Osteocyte (in vitro differentiated cells): ENCODE measurements around the gene PILRA. TPM values are rescaled to one million over a fixed set of nuclear protein-coding genes. Genes with fewer than 3 reads are reported as not detected.
"Not testable (repeated sequence)": the region's sequence is repeated elsewhere in the genome, so short reads cannot be mapped to it uniquely, and the experiment has no call there.

ENCODE experiments used
- DNase-seq: peaks from one replicate; pipeline ENCODE4 v3.0.0; 2021; ENCODE audit warnings: mixed read lengths; ENCODE audit not compliant: unreplicated experiment; ENCODE audit errors: extremely low spot score
- H3K27ac Mint-ChIP-seq: one replicate; pipeline ENCODE4 v1.8.0; 2021; ENCODE audit warnings: mild to moderate bottlenecking, mixed read lengths; ENCODE audit not compliant: unreplicated experiment
- H3K27me3 Mint-ChIP-seq: one replicate; pipeline ENCODE4 v1.8.0; 2021; ENCODE audit warnings: mixed read lengths; ENCODE audit not compliant: unreplicated experiment
- H3K36me3 Mint-ChIP-seq: one replicate; pipeline ENCODE4 v1.8.0; 2021; ENCODE audit warnings: mixed read lengths; ENCODE audit not compliant: unreplicated experiment
- H3K4me1 Mint-ChIP-seq: one replicate; pipeline ENCODE4 v1.8.0; 2021; ENCODE audit warnings: mixed read lengths; ENCODE audit not compliant: unreplicated experiment
- H3K4me3 Mint-ChIP-seq: one replicate; pipeline ENCODE4 v1.8.0; 2021; ENCODE audit warnings: mild to moderate bottlenecking, moderate library complexity, mixed read lengths; ENCODE audit not compliant: unreplicated experiment
- H3K9me3 Mint-ChIP-seq: one replicate; pipeline ENCODE4 v1.8.0; 2021; ENCODE audit warnings: mixed read lengths; ENCODE audit not compliant: unreplicated experiment
- long read RNA-seq: library from polyadenylated mRNA; unstranded; transcript quantifications from one replicate; pipeline ENCODE4 v2.0.0, GENCODE V29; 2021
- total RNA-seq: library from RNA; stranded (reverse); gene quantifications from 2 replicates; pipeline ENCODE4 v1.2.1, GENCODE V29; 2021
- TF ChIP-seq, protein P1 (sequence below): fragments of 200-600 bp; sonication (generic); IDR thresholded peaks from 2 replicates; pipeline ENCODE4 v1.5.0; 2021; ENCODE audit warnings: antibody characterized with exemption, mild to moderate bottlenecking, moderate library complexity

The PILRA gene
- 1.8 and 2.5 TPM in 2 replicates for total RNA-seq
- long read RNA-seq, partial matches to known transcripts: 0 of 1 reads
- long read RNA-seq, other reads (novel, unspliced or antisense): 0 of 1 reads

DNA sequence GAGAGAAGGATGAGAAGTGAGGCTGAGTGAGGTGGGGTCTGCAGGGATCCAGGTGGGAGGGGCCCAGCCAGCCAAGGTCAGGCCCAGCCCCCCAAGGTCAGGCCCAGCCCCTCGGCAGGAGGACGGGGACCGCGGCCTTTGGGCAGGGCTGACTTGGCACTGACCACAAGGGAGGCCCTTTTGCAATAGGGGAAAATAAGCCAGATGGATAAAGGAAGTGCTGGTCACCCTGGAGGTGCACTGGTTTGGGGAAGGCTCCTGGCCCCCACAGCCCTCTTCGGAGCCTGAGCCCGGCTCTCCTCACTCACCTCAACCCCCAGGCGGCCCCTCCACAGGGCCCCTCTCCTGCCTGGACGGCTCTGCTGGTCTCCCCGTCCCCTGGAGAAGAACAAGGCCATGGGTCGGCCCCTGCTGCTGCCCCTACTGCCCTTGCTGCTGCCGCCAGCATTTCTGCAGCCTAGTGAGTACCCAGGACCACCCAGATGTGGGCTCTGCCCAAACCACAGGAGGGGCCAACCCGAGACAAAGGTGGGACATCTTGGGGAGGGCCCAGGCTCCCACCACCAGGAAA is at the start of gene PILRA:
Gene PILRA (plus strand): TSS at position 227 of the 571 bp plus-strand sequence. CDS start 170 bp downstream, at position 397.
- no peak for DNase-seq
- H3K4me1 Mint-ChIP-seq: no peaks in the 10 kb centered on the region
- TF ChIP-seq, protein P1, sequence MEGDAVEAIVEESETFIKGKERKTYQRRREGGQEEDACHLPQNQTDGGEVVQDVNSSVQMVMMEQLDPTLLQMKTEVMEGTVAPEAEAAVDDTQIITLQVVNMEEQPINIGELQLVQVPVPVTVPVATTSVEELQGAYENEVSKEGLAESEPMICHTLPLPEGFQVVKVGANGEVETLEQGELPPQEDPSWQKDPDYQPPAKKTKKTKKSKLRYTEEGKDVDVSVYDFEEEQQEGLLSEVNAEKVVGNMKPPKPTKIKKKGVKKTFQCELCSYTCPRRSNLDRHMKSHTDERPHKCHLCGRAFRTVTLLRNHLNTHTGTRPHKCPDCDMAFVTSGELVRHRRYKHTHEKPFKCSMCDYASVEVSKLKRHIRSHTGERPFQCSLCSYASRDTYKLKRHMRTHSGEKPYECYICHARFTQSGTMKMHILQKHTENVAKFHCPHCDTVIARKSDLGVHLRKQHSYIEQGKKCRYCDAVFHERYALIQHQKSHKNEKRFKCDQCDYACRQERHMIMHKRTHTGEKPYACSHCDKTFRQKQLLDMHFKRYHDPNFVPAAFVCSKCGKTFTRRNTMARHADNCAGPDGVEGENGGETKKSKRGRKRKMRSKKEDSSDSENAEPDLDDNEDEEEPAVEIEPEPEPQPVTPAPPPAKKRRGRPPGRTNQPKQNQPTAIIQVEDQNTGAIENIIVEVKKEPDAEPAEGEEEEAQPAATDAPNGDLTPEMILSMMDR: no peak

DNA sequence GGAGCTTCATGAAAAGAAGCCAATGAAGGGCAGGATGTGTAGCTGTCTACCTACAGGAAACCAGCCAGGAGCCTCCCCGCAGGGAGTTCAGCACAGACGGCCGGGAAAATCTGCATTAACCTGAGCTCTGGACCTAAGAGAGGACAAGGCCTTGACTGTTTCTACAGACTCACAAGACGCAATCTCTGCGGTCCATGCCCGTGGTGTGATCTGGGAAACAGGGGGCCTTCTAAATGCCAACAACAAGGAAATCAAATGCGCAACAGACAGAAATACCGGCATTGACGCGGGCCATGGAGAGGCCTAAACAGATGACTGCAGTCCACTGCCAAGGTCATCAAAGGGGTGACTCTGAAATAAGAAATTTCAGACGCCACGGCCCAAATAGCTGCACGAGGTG is 49.1 kb upstream of the PILRA start:
- not testable (repeated sequence) for H3K27ac Mint-ChIP-seq, H3K9me3 Mint-ChIP-seq, H3K4me1 Mint-ChIP-seq, H3K27me3 Mint-ChIP-seq, H3K4me3 Mint-ChIP-seq, DNase-seq
- H3K36me3 Mint-ChIP-seq: peaks cover 19% of the 10 kb centered on the region

More for the DNA sequence above, at the start of gene PILRA:
- Mint-ChIP-seq H3K36me3 (no peaks in the 10 kb centered on the region), H3K9me3 (no peaks in the 10 kb centered on the region), H3K27ac (no peak within 1 kb of the TSS), H3K27me3 (no peaks in the 10 kb centered on the region), H3K4me3 (no peak within 1 kb of the TSS)

DNA sequence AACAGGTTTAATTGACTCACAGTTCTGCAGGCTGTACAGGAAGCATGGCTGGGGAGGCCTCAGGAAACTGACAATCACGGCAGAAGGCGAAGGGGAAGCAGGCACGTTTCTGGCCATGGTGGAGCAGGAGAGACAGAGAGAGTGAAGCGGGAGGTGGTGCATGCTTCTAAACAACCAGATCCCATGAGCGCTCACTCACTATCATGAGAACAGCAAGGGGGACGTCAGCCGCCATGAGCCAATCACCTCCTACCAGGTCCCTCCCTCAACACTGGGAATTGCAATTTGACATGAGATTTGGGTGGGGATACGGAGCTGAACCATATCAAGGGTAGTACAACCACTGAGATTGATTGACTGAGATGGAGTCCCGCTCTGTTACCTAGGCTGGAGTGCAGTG is 47.6 kb upstream of the PILRA start:
- not testable (repeated sequence) for H3K9me3 Mint-ChIP-seq, DNase-seq, H3K27me3 Mint-ChIP-seq, H3K4me3 Mint-ChIP-seq, H3K4me1 Mint-ChIP-seq, H3K27ac Mint-ChIP-seq
- H3K36me3 Mint-ChIP-seq: peaks cover 15% of the 10 kb centered on the region

DNA sequence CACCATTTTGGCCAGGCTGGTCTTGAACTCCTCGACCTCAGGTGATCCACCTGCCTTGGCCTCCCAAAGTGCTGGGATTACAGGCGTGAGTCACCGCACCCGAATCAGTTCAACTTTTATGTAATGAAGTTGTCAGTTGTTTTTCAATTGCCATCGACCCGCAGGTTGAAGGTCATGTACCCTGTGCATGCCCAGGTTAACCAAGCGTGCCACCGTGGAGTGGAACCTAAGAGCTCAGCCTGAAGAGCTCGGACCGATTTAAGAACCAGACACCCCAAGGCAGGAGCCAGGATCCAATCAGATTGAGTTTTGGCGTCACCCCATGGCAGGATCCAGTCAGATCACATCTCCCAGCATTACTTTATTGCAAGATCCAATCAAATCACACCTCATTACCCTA is 46.4 kb upstream of the PILRA start:
- not testable (repeated sequence) for H3K4me3 Mint-ChIP-seq, H3K27me3 Mint-ChIP-seq, H3K9me3 Mint-ChIP-seq, H3K27ac Mint-ChIP-seq, DNase-seq, H3K4me1 Mint-ChIP-seq
- H3K36me3 Mint-ChIP-seq: peaks cover 14% of the 10 kb centered on the region

DNA sequence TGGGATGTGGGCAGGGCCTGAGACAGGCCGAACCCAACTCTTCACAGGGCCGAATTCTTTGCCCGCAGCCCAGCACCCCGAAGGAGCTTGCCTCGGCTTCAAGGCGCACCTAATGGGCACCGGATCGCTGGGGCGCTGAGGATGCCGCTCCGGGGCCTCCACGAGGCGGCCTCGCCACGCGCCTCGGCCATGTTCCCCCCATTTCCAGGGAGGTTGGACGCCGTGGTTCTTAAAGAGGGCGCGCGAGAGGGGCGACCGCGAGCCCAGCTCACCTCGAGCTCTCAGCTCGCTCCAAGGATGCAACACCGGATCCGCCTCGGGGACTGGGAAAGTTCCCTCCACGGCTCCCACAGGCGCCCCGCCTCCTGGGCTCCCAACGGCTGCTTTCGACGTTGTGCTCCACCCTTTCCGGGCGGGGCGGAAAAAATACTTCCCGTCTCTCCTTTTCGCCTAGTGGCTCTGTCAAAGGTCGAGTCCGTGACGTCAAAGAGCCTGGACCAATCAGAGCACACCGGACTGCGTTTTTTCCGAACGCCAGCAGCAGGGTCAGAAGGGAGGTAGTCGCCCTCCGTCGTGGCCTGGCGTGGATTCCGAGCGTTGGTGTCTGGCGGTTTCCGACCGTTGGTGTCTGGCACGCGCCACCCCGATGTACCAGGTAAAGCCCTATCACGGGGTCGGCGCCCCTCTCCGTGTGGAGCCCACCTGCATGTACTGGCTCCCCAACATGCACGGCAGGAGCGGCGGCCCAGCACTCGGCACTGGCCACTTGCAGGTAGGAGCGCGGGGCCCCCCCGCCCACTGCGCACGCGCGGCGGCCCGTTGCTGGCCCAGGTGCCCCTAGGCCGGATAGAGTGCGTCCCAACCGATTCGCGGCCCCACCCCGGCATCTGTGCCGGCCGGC is 37.5 kb upstream of the PILRA start:
- peak; percentile 97 for DNase-seq
- peaks cover 14% of the 10 kb centered on the region for H3K36me3 Mint-ChIP-seq
- H3K4me1 Mint-ChIP-seq: peaks cover 14% of the 10 kb centered on the region
- H3K27ac Mint-ChIP-seq: peak overlapping the region; percentile 95
- not testable (repeated sequence) for H3K27me3 Mint-ChIP-seq, H3K9me3 Mint-ChIP-seq
- H3K4me3 Mint-ChIP-seq: peak overlapping the region; percentile 86

DNA sequence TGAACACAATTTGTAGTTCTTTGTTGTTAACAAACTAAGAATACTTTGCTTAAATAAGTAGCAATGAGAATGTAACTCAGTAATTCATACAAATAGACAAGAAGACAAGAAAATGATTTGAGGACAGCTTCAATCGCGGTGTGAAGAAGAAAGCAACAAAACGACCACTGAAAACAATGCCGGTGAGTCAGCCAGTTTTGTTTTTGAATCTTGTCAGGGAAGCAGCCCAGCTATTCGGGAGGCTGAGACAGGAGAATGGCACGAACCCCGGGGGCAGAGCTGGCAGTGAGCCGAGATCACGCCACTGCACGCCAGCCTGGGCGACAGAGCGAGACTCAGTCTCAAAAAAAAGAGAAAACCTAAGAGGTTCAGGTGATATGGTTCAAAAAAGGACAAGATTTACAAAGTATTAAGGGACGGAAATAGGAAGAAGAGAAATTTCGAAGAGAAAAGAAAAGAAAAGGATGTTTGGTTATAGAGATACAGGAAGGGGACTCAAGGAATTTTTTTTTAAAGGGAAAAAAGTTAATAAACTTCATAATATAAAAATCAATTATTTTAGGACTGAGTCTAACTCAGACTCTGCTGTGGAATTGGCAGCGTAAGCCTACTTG is 35.1 kb upstream of the PILRA start:
- H3K27ac Mint-ChIP-seq: peak overlapping the region; percentile 78

DNA sequence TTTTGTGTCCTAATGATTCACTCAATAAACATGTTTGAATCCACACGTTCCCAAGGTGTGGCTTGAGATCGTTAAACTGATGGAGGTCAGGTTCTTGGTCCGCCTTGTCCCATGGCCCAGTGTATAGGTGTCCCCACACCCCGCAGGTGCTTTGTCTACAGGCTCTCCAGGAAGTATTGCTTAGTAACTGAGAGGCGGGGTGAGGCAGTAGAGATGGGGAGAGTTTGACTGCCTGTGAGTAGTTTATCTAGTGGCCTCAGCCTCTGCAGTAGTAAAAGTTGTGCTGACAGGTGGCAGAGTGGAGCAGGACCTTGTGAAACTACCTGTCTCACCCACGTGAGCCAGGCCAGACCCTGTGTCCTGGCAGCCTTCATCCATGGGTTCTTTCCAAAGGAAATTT is 32.0 kb upstream of the PILRA start:
- H3K27me3 Mint-ChIP-seq, H3K9me3 Mint-ChIP-seq, DNase-seq, H3K4me3 Mint-ChIP-seq: not testable (repeated sequence)
- peak overlapping the region; percentile 14 for H3K27ac Mint-ChIP-seq
- peaks cover 17% of the 10 kb centered on the region for H3K4me1 Mint-ChIP-seq
- peaks cover 32% of the 10 kb centered on the region for H3K36me3 Mint-ChIP-seq

More for the DNA sequence above, 35.1 kb upstream of the PILRA start:
- H3K9me3 Mint-ChIP-seq, H3K27me3 Mint-ChIP-seq, DNase-seq: not testable (repeated sequence)
- H3K4me1 Mint-ChIP-seq: peaks cover 14% of the 10 kb centered on the region
- peak overlapping the region; percentile 50 for H3K4me3 Mint-ChIP-seq
- peaks cover 25% of the 10 kb centered on the region for H3K36me3 Mint-ChIP-seq
